SK-N-SH treated with all-trans-retinoic acid at 6 μM for 48 hours (cell line): Measurements from ENCODE around the gene NRDC.

ENCODE experiments used
- ATAC-seq: fragments of 200-7000 bp; cut with Tn5 transposase; 3 replicates; pipeline ENCODE4 v1.9.1; 2020; ENCODE audit warnings: mild to moderate bottlenecking, moderate library complexity
- ARNTL ChIP-seq: fragments of 450-650 bp; formaldehyde crosslinking; IDR thresholded peaks from 2 replicates; pipeline ENCODE4 v1.5.0; 2020; ENCODE audit warnings: low read depth, mild to moderate bottlenecking, moderate library complexity, borderline replicate concordance
- BACH2 ChIP-seq: fragments of 250-450 bp; sonication (Bioruptor Pico); IDR thresholded peaks from 2 replicates; pipeline ENCODE4 v1.9.0; 2021; ENCODE audit warnings: mild to moderate bottlenecking, borderline replicate concordance
- CSDC2 ChIP-seq: fragments of 250-450 bp; sonication (Bioruptor Pico); IDR thresholded peaks from 2 replicates; pipeline ENCODE4 v1.5.0; 2020; ENCODE audit warnings: mild to moderate bottlenecking, moderate library complexity
- CSRNP3 ChIP-seq: fragments of 250-450 bp; sonication (Bioruptor Pico); IDR thresholded peaks from 2 replicates; pipeline ENCODE4 v1.5.1; 2021; ENCODE audit warnings: mild to moderate bottlenecking, moderate library complexity
- ESRRG ChIP-seq: fragments of 250-450 bp; sonication (Bioruptor Pico); IDR thresholded peaks from 2 replicates; pipeline ENCODE4 v1.6.1; 2021; ENCODE audit warnings: mild to moderate bottlenecking
- GLIS3 ChIP-seq: fragments of 250-450 bp; sonication (Bioruptor Pico); IDR thresholded peaks from 2 replicates; pipeline ENCODE4 v1.5.0; 2020; ENCODE audit warnings: mild to moderate bottlenecking, moderate library complexity
- OSR1 ChIP-seq: fragments of 250-450 bp; sonication (Bioruptor Pico); IDR thresholded peaks from 2 replicates; pipeline ENCODE4 v1.8.0; 2022; ENCODE audit warnings: moderate library complexity, mild to moderate bottlenecking, inconsistent platforms
- PATZ1 ChIP-seq: fragments of 250-450 bp; sonication (Bioruptor Pico); IDR thresholded peaks from 2 replicates; pipeline ENCODE4 v1.8.0; 2020; ENCODE audit warnings: mild to moderate bottlenecking, moderate library complexity, borderline replicate concordance
- PPARA ChIP-seq: fragments of 250-450 bp; sonication (Bioruptor Pico); IDR thresholded peaks from 2 replicates; pipeline ENCODE4 v1.5.0; 2020; ENCODE audit warnings: mild to moderate bottlenecking, borderline replicate concordance
- RARB ChIP-seq: fragments of 250-450 bp; sonication (Bioruptor Pico); IDR thresholded peaks from 2 replicates; pipeline ENCODE4 v1.8.0; 2021; ENCODE audit warnings: mild to moderate bottlenecking, moderate library complexity
- SNAI2 ChIP-seq: fragments of 250-450 bp; sonication (Bioruptor Pico); IDR thresholded peaks from 2 replicates; pipeline ENCODE4 v1.5.0; 2020; ENCODE audit warnings: mild to moderate bottlenecking, moderate library complexity
- TOX ChIP-seq: fragments of 250-450 bp; sonication (Bioruptor Pico); IDR thresholded peaks from 2 replicates; pipeline ENCODE4 v1.8.0; 2021; ENCODE audit warnings: mild to moderate bottlenecking, moderate library complexity, borderline replicate concordance
- TSHZ2 ChIP-seq: fragments of 250-450 bp; sonication (Bioruptor Pico); IDR thresholded peaks from 2 replicates; pipeline ENCODE4 v1.5.0; 2020; ENCODE audit warnings: mild to moderate bottlenecking, moderate library complexity
- ZC3H10 ChIP-seq: fragments of 250-450 bp; sonication (Bioruptor Pico); IDR thresholded peaks from 2 replicates; pipeline ENCODE4 v1.5.1; 2021; ENCODE audit warnings: mild to moderate bottlenecking, moderate library complexity
- ZFP3 ChIP-seq: fragments of 250-450 bp; sonication (Bioruptor Pico); IDR thresholded peaks from 2 replicates; pipeline ENCODE4 v1.5.0; 2020; ENCODE audit warnings: mild to moderate bottlenecking, moderate library complexity
- ZFP30 ChIP-seq: fragments of 450-650 bp; formaldehyde crosslinking; IDR thresholded peaks from 2 replicates; pipeline ENCODE4 v1.5.0; 2022; ENCODE audit warnings: mild to moderate bottlenecking, moderate library complexity
- ZNF70 ChIP-seq: fragments of 450-650 bp; formaldehyde crosslinking; IDR thresholded peaks from 2 replicates; pipeline ENCODE4 v1.5.0; 2020; ENCODE audit warnings: mild to moderate bottlenecking, moderate library complexity
- ZNF8 ChIP-seq: fragments of 450-650 bp; formaldehyde crosslinking; IDR thresholded peaks from 2 replicates; pipeline ENCODE4 v1.5.0; 2020; ENCODE audit warnings: mild to moderate bottlenecking, moderate library complexity
- TF ChIP-seq, protein P1 (sequence below): fragments of 250-450 bp; sonication (Bioruptor Pico); IDR thresholded peaks from 2 replicates; pipeline ENCODE4 v1.8.0; 2021; ENCODE audit warnings: low read depth, mild to moderate bottlenecking, moderate library complexity, borderline replicate concordance
- TF ChIP-seq, protein P2 (sequence below): fragments of 250-450 bp; sonication (Bioruptor Pico); IDR thresholded peaks from 2 replicates; pipeline ENCODE4 v1.5.1; 2020; ENCODE audit warnings: low read depth, mild to moderate bottlenecking, moderate library complexity

Gene NRDC

DNA sequence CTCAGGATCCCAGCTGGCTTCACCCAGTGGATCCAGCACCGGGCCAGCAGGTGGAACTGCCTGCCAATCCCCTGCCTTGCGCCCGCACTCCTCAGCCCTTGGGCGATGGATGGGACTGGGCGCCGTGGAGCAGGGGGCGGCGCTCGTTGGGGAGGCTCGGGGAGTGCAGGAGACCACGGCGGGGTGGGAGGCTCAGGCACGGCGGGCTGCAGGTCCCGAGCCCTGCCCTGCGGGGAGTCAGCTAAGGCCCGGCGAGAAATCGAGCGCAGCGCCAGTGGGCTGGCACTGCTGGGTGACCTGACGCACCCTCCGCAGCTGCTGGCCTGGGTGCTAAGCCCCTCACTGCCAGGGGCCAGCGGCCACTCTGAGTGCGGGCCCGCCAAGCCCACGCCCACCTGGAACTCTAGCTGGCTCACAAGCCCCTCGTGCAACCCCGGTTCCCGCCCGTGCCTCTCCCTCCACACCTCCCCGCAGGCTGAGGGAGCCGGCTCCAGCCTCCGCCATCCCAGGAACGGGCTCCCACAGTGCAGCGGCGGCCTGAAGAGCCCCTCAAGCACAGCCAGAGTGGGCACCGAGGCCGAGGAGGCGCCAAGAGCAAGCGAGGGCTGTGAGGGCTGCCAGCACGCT is 31.1 kb downstream of the NRDC start (continued):
- TF ChIP-seq, protein P1, sequence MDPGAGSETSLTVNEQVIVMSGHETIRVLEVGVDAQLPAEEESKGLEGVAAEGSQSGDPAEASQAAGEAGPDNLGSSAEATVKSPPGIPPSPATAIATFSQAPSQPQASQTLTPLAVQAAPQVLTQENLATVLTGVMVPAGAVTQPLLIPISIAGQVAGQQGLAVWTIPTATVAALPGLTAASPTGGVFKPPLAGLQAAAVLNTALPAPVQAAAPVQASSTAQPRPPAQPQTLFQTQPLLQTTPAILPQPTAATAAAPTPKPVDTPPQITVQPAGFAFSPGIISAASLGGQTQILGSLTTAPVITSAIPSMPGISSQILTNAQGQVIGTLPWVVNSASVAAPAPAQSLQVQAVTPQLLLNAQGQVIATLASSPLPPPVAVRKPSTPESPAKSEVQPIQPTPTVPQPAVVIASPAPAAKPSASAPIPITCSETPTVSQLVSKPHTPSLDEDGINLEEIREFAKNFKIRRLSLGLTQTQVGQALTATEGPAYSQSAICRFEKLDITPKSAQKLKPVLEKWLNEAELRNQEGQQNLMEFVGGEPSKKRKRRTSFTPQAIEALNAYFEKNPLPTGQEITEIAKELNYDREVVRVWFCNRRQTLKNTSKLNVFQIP (CRISPR knock-in tag): no peak
- no peak for TF ChIP-seq BACH2 (CRISPR knock-in tag)

GRCh38 chr1:51843948-51844347 is 34.6 kb downstream of the NRDC start:
- ATAC-seq: no peak
- TF ChIP-seq ZFP3: no peak
- no peak for TF ChIP-seq TSHZ2 (CRISPR knock-in tag)
- TF ChIP-seq TOX: no peak
- no peak for TF ChIP-seq RARB (CRISPR knock-in tag)
- no peak for TF ChIP-seq SNAI2
- no peak for TF ChIP-seq OSR1 (CRISPR knock-in tag)
- TF ChIP-seq ZFP30: no peak
- no peak for TF ChIP-seq CSRNP3
- TF ChIP-seq PPARA (CRISPR knock-in tag): no peak
- TF ChIP-seq, protein P1 (CRISPR knock-in tag): no peak
- no peak for TF ChIP-seq CSDC2
- no peak for TF ChIP-seq ZC3H10 (CRISPR knock-in tag)
- TF ChIP-seq, protein P2, sequence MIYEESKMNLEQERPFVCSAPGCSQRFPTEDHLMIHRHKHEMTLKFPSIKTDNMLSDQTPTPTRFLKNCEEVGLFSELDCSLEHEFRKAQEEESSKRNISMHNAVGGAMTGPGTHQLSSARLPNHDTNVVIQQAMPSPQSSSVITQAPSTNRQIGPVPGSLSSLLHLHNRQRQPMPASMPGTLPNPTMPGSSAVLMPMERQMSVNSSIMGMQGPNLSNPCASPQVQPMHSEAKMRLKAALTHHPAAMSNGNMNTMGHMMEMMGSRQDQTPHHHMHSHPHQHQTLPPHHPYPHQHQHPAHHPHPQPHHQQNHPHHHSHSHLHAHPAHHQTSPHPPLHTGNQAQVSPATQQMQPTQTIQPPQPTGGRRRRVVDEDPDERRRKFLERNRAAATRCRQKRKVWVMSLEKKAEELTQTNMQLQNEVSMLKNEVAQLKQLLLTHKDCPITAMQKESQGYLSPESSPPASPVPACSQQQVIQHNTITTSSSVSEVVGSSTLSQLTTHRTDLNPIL (CRISPR knock-in tag): no peak
- no peak for TF ChIP-seq ARNTL (CRISPR knock-in tag)
- TF ChIP-seq ZNF8 (CRISPR knock-in tag): no peak
- TF ChIP-seq PATZ1: no peak
- no peak for TF ChIP-seq GLIS3 (CRISPR knock-in tag)
- no peak for TF ChIP-seq ESRRG (CRISPR knock-in tag)
- TF ChIP-seq, all 23 proteins: peak for 0

DNA sequence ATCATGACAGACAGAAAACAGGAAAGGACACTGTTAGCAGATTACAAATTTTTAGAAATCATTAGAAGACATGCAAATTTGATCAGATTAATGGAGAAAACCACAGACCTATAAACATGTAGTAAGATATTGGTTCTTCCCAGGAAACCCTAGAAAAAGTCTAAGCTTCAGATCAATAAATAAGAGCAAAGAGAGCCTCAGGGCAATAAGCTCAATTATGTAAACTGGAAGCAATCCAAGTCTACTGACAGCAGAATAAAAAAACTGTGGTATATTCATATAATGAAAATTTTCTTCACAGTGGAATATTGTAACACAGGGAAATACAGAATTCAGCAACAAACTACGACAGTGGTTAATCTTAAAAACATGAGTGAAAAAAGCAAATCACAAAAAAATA is 36.3 kb downstream of the NRDC start:
- no peak for ATAC-seq
- TF ChIP-seq ZNF70 (CRISPR knock-in tag): no peak
- TF ChIP-seq, protein P1 (CRISPR knock-in tag): no peak
- TF ChIP-seq, all 23 proteins: peak for 0
